HG03159 (cell line): ENCODE measurements around the gene RNF212B.

ENCODE experiments used
- ATAC-seq: cut with Tn5 transposase; IDR thresholded peaks from one replicate; pipeline ENCODE4 v1.9.1; 2021; ENCODE audit warnings: mild to moderate bottlenecking, moderate library complexity; ENCODE audit not compliant: unreplicated experiment

RNF212B gene

DNA sequence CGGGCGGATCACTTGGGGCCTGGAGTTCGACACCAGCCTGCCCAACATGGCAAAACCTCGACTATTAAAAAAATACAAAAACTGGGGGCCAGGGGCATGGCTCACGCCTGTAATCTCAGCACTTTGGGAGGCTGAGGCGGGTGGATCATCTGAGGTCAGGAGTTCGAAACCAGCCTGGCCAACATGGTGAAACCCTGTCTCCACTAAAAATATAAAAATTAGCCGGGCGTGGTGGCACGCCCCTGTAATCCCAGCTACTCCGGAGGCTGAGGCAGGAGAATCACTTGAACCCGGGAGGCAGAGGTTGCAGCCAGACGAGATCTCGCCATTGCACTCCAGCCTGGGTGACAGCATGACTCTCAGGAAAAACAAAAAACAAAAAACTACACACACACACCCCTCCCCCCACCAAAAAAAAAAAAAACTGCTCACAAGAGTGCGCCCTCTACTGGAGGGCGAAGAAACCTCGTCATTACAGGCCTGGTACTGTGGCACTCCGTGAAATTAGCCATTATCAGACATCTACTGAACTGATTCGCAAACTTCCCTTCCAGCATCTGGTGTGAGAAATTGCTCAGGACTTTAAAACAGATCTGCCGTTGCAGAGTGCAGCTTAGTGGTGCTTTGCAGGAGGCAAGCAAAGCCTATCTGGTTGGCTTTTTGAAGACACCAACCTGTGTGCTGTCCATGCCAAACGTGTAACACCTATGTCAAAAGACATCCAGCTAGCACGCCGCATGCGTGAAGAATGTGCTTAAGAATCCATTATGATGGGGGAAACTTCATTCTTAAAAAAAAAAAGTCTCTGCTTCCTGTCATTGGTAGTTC lies 57.2 kb downstream of the RNF212B start:
- no peak for ATAC-seq

DNA sequence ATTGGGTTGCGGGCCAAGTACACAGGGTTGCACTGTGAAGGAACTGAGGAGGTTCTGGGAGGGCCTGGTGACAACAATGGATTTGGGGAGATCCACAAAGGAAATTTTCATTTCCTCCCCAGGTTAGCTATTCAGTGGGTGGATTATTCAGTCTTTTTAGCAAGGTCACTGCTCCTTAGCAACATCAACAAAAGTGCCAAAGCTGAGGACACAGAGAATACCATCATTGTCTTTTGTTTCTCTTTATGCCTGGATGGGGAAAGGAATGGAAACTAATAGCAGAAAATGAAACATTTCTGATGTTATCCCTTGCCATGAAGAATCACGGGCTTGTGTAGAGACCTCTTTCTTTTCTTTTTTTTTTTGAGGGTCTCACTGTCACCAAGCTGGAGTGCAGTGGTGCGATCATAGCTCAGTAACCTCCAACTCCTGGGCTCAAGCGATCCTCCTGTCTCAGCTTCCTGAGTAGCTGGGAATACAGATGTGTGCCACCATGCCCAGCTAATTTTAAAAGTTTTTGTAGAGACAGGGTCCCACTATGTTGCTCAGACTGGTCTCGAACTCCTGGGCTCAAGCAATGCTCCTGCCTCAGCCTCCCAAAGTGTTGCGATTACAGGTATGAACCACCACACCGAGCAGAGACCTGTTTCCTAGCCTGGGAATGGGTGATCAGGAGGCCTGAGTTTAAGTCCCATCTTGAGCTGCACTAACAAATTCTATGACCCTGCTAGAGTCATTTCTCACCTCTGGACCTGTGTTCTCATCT lies 58.5 kb downstream of the RNF212B start:
- ATAC-seq = no peak

DNA sequence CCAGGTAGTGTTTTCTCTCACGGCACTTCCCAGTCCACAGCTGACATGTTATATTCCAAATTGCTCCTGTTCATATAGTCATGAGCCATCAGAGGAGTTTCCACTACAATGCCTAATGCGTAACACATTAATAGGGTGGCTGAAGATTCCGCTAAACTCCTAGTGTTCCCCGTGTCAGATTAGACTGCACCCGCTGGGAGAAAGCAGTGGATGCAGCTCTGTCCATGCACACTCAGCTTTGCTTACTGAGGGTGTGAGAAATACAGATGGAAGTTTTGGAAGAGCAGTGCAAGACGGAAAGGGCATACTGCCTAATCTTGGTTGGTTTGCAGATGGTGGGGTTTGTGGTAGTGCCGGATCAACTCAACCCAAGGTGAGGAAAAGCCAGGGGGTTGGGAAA lies 59.4 kb downstream of the RNF212B start:
- ATAC-seq = no peak

DNA sequence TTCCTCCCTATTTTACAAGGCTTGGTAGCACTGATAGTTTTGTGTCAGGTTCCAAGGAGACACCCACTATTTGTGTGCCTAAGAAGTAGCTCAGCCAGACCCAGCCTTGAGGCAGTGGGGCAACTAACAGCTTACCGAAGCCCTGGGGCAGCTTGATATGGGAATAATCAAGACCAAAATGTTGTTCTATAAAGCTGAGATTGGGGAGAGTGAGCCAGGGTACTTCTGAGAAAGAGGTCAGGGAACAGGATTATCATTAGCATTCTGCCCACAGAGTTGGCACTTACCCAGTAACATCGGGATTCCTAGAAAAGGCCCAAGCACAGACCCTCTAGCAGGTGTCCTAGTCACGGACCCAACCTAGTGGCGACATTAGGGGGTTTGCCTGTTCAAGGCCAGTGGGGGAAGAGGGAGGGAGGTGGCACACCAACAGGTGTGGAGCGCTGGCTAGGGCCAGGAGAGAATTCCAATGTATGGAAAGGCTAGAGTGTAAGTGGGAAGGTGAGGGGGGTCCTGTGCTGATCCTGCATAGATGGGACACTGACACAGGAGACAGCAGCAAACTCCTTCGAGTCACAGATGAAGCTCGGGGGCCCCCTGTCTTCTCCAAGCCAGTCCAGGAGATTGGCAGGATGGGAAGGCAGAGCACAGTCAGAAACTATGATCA lies 60.0 kb downstream of the RNF212B start:
- no peak for ATAC-seq

DNA sequence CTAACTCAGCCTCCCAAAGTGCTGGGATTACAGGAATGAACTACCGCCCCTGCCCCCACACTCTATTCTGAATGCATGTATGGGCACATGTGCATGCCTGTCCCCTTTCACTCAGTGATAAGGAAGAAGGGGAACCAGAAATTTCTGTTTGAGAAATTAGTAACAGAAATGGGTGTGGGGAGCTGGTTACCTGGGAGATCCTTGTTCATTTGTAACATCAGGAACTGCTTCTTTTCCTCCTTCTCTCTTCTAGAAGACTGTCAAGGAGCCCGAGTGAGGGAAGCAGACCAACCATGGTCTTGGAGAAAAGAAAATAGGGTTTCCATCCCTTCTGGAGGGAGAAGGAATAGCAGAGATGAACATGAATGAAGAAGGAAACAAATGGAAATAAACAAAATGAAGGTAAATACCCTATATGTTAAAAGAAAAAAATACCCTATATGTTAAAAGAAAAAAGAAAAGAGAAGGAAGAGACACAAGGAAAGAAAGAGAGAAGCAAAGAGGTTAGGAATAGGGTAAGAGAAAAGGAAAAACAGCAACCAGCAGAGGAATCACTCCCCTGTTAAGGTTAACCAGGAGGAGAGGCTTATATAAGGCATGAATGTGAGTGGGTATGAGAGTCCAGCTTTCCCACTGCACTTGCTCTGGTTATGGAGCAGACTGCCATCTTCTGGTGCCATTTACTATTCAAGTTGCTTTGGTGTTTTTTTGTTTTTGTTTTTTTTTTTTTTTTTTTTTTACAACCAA lies 61.6 kb downstream of the RNF212B start:
- no peak for ATAC-seq

DNA sequence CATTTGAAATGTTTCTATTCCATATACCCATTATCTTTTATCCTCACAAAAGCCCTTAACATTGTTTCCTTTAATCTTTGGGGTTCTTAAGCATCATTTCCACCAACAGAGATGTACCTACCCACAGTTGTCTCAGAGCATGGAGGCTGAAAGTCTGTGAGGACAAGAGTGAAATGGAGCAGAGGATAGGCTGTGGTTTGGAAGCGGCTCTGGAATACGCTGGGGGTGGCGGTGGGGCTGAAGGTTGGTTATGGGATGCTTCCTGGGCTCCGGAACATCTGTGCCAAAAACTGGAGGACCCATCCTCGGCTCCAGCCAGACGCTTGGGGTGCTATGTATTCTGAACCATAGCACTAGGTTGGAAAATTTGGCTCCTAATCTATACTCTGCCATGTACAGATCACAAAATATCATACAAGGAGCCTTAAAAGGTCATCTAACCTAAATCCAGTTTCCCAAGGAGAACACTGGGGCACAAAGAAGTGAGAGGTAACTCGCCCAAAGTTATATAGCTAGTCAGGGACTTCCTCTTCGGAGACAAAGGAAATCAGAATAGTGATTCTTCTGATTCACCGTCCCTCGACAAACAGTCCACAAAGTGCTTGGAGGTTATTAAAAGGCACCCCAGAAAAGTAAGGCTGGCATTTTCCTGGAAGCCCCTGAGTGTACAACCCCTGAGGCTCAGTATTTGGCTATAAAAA lies 62.4 kb downstream of the RNF212B start:
- ATAC-seq = no peak

DNA sequence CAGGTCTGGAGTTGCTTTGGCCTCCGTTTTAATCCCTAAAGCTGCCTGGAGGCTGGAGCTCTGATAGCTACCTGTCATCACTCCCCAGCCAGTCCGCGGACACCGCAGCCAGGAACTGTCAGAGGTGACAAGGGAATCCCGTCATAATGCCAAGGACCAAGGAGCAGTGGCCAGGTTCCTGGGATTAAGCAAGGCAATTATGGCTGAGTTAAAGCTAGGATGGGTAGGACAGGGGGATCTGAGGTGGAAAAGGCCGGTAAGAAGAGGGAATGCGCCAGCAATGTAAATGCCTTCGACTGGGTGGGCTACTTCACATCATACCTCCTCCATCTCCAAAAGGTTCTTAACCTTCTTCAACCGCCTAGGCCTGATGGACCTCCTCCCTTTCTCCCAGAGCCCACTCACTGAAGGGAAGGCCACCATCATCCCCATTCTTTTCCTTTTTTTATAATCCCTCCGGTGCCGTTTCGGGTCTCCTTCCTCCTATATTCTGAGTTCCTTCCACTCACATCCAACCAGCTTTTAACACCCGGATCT lies 63.0 kb downstream of the RNF212B start:
- ATAC-seq = no peak

DNA sequence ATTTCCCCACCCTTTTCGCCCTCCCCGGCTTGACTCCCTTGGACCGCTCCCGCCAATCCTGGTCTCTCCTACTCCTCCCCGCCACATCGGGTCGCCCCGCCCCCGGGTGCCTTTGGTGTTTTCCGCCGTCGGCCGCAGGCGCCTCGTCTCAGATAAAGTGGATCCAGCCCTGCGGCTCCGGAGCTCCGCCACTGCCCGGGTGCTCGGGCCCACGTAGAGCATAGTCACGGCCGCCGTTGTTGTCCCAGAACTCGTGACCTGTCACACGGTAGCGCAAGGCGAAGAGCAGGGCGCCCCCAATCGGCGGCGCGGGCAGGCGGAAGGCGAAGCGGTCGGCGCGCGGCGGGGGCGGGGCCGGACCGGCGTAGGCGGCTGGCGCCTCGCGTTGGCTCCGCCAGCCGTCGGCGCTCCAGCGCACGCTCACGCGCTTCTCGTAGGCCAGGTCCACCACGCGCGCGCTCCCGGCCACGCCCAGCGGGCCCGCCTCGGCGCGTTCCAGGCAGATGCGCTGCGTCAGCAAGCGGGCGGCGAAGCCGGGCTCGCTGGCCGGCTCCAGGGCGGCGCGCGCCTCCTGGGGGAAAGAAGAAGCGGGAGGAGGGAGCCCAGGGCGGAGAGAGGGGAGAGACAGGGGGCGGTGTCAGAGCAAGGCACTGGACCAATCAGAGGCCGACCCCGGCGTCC lies 63.7 kb downstream of the RNF212B start:
- ATAC-seq = peak; percentile 78

DNA sequence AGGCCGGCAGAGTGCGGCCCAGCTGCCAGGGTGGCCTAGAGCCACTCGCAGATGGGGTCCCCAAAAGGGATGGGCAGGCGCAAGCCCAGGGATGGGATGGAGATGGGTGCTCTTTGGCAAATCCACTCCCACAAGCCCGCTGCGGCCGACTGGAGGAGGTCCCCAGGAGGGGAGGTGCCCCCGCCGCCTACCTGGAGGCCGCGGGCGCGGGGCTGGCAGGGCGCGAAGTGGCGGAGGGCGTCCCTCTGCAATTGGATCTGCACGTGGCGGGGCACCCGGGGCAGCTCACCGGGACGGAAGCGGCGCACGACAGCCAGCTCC lies 64.2 kb downstream of the RNF212B start:
- peak; percentile 23 for ATAC-seq

DNA sequence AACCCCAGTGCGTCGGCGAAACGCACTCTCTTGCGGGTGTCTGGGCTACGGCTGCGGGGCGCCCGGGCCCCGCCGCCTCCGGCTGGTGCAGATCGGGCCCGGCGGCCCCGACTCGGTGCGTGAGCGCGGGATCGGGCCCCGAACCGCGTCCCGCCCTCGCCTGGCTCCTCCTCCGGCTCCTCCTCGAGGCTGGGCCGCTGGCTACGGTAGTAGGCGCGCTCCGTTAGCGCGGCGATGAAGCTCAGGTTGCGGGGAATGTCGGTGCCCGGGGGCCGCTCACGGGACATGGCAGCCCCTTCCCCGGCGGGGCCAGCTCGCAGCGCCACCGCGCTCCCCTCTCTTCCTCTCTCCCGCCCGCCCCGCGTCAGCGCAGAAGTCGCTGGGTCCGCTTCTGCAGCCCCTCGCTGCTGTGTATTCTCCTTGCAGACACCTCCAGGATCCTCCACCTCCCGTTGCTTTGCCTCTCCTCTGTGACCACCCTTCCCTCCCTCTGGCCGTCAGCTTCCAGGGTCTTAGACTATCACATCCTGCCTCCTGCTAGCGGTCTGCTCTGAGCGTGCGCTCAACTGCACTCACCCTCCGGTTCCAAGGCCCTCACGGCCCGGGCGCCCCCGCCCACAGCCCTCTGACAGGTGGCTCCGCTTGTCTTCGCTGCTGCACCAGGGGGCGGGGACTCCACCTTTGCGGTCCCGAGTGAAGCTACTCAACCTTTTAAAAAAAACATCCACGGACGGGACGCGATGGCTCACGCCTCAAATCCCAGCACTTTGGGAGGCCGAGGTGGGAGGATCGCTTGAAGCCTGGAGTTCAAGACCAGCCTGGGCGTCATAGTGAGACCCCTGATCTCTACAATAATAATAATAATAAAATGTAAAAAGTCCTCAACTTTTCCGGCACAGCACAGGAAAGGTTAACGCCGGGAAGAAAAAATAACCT lies 64.8 kb downstream of the RNF212B start, which contains the start of gene PPP1R3E:
Gene PPP1R3E, minus strand, starts transcription at position 570 of the 936 bp plus-strand sequence. Its CDS starts 283 bp downstream, at position 287.
- ATAC-seq = peak; percentile 44

DNA sequence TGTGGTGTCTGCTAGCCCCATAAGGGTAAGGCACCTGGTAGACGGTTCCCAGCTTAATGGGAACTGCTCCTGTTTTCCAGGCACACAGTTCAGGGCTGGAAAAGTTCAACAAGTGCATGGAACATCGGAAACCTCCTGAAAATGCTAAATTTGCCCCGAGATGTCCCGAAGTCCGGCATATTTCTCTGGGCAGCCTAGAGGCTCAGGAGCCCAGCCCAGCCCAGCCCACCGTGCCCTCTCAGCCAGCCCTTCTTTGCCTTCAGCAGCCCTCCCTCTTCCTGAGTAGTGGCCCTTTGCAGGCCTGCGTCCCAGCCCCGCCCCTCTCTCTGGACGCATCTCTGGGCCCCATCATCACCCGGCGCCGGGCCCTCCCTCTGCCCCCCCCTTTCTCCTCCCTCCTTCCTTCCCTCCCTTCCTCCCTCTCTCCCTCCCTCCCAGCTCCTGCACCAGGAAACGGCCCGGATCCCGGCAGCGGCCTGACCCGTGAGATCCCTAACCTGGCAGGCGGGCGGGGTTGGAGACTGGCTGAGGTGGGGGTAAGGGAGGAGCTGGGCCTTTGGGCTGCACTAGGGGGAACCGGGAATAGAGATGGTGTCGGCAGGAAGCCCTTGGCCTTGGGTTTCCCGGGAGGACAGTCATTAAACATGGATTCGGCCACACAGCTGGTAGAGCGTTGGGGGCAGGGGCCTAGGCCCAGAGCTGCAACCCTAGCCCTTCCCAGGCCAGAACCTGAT lies 68.8 kb downstream of the RNF212B start, which contains the start of gene BCL2L2:
Gene BCL2L2, plus strand, starts transcription at position 422 of the 734 bp plus-strand sequence. CDS start 935 bp downstream, outside the sequence.
- ATAC-seq = no peak

DNA sequence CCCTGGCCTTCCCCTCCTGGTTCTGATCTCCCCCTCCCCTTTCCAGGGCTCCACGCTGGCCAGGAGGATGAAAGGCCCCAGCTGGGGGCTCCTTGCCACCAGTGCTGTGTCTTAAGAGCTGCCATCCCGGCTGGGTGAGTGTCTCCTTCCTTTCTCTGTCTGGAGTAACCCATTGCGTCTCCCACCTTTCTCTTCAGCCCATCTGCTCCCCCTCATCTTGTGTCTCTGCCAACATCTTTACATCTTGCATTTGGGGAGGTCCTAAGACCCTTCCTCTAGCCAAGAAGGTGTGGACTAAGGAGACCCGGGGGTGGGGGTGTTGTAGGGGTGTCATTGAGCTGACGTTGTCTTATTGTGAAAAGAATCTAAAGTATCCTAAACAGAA lies 69.4 kb downstream of the RNF212B start:
- no peak for ATAC-seq

DNA sequence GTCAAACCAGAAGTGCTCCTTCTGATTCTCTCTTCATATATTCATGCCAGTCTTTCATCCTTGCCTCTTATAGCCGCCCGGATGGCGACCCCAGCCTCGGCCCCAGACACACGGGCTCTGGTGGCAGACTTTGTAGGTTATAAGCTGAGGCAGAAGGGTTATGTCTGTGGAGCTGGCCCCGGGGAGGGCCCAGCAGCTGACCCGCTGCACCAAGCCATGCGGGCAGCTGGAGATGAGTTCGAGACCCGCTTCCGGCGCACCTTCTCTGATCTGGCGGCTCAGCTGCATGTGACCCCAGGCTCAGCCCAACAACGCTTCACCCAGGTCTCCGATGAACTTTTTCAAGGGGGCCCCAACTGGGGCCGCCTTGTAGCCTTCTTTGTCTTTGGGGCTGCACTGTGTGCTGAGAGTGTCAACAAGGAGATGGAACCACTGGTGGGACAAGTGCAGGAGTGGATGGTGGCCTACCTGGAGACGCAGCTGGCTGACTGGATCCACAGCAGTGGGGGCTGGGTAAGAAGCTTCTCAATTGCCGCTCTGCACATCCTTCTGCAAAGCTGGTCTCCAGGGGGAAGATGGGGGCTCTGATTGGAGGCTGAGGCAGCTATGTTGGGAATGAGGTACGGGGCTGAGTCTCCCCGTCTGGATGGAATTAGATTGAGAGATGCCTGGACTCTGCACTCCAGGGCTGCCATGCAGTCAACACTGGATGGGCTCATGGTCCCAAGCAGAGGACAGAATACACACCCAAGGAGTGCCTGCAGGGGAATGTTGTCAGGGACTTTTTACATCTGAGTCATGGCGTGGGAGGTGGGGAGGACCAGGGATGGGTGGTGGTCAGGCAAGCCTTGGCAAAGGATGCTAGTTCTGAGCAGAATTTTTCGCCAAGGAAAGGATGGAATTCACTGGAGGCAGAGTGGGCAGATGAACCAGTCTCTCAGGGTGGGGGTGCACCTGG lies 70.2 kb downstream of the RNF212B start:
- no peak for ATAC-seq

DNA sequence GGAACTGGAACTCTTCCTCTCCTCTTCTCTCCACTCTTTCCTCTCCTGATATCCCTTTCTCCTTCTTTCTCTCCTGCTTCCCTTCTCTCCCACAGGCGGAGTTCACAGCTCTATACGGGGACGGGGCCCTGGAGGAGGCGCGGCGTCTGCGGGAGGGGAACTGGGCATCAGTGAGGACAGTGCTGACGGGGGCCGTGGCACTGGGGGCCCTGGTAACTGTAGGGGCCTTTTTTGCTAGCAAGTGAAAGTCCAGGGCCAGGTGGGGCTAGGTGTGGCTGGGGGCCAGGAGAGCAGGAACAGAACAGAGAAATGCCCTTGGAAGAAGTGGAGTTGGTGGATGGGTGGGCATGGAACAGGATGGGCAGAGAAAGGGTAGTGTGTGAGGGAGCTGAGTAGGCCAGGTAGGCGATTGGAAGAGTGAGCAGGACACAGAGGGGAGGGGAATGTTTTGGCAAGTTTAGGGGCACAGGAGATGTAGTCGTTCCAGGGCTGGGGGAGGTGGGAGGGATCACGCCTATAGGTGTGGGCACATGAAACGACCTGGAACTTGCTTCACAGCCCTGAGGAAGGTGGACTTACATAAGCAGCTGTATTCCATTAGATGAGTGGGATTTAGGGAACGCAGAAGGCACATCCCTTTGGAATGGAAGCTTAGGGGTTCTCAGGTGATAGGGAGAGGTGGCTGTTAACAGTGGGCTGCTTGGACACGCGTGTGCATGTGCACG lies 71.1 kb downstream of the RNF212B start:
- no peak for ATAC-seq

DNA sequence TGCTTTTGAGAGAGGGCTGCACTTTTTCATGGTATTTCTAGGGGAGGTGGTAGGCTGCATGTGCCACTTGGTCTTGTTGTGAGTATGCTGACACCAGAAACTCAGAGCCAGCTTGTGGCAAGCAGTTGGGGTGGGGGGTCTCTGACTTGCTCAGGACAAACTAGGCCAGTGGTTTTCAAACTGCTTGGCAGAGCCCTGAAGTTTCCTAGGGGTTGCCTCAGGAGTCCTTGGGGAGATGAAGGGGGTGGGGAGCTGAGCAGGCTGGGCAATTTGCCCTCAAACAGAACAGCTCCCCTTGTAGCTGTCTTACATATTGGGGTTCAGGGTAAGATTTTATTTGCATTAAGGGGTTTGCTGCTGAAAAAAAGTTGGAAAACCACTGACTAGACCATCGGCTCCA lies 72.8 kb downstream of the RNF212B start:
- ATAC-seq = no peak

DNA sequence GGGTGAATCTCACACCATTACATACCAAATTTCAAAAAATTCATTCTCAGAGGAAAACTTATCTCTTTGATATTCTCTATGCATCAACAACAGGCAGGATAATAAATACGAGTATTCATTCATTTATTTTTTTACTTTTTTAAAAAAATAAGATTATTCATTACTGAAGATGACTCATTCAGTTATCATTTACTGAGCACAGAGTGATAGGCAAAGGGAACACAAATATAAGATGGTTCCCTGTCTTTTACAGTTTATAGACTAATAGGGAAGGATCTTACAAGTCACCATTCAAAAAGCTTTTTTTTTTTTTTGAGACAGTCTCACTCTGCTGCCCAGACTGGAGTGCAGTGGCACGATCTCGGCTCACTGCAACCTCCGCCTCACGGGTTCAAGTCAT lies 78.6 kb downstream of the RNF212B start:
- ATAC-seq = no peak
